HuH-7.5 (cell line): ENCODE data around the gene CELF4.

Experiments used
- DNase-seq: peaks from one replicate; pipeline ENCODE4 v3.0.0; 2011; ENCODE audit warnings: low spot score

CELF4 gene

DNA sequence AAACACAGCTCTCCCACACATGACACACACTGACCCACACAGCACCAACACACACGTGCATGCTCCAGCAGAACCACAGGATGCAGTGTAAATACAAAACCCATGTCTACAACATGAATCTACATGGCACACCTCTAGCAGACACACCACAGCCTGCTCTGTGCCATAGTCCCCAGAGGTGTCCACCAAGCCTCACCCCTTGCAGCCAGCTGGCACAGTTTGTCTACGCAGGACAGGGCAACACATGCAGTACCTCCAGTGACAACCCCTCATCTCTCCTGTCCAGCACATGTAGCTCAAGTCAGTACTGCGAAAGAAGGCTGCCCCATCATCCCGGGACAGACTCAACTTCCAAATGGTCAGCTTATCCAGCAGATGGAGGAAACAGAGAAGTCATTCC is 18.9 kb downstream of the CELF4 start:
- no peak for DNase-seq

DNA sequence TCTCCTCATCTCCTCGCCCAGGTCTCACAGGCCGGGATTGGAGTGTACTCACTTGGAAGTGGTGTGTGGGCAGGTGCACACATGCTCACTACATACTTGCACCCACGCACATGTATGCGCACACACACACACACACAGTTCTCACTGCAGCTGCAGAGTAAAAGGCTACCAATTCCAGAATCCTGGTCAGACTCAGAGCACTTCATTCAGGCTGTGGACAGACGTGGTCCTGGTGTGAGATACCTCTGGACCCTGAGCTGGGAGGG is 19.4 kb downstream of the CELF4 start:
- DNase-seq, result no peak

DNA sequence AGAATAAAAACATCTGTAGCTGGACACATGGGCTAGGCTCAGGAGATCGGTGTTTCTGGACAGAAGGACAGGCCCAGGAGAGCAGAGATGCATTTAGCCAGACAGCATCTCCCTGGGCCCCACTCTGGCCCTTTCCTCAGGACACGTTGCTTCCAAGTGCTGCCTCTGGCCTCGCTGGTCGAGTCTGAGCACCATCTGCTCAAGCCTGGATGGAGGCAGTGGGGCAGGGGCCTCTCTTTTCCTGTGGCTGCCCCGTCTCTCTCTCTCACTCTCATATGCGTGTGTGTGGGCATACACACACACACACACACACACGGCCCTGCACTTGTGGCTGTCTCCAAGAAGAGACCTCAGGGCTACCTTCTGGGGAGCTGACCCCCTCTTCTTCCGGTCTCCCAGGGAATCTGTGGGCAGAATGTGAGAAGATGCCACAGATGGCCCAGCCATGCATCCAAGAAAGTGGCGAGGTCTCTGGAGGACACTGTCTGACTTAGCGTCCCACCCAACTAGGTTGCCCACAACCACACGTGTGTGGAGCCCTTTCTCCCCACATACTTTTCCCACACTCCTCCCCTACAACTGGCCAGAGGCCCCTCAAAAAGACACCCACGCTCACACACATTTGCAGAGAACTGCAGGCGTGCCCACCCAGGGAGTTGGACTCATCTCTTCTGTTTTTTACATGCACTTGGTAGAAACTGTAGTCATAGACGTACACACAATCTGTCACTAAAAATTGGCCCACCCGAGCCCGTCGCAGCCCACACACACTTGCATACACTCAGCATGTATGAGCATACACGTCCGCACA is 19.9 kb downstream of the CELF4 start:
- DNase-seq, result no peak

DNA sequence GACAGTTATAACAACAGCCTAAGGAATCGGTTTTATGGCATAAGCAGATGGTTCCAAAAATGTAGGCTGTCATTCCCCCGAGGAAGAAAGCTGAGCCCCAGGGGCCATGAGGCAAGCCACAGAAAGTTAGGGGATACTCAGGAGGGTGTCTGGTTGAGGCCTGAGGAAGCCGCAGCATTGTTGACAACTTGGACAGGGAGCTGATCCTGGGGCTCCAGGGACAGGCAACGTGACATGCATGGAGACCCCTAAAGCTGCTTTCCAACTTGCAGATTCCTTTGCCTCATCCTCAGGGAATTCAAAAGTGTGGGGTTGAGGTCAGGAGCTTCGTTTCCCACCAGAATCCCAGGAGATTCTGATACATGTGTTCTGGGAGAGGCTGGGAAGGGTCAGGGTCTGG is 20.9 kb downstream of the CELF4 start:
- DNase-seq, result no peak

DNA sequence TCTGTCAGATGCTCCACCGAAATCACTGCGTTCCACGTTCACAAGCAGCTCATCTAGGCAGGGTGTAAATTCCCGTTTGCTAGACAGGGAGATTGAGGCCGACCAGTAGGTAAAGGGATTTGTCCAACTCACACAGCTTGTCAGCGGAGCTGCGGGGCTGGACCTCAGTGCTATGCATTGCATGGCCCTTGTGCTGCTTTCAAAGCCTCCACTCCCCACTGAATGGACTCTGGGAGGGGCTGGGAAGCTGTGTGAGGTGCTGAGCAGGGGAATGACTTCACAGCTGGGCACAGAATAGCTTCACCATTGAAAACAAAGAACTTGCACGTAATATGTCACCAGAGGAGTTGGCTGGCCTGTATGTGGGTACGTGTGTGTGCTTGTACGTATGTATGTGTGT is 21.4 kb downstream of the CELF4 start:
- no peak for DNase-seq

DNA sequence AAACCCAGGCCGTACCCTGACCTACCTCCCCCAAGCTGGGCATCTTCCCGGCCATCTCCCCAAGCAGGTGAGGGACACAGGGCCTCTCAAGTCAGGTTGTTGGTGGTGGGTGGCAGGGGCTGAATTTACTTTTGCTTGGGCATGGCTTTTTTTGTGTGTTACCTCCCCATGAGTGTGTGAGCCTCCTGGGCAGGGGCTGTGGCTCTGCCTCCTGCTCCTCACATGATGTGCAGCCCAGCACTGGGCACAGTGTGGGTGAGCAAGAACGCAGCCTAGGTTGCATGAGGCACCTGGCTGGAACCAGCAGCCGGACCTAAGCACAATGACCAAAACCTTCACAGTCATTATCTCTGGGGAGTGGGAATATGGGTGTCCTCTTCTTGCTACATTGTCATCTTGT is 22.3 kb downstream of the CELF4 start:
- no peak for DNase-seq

DNA sequence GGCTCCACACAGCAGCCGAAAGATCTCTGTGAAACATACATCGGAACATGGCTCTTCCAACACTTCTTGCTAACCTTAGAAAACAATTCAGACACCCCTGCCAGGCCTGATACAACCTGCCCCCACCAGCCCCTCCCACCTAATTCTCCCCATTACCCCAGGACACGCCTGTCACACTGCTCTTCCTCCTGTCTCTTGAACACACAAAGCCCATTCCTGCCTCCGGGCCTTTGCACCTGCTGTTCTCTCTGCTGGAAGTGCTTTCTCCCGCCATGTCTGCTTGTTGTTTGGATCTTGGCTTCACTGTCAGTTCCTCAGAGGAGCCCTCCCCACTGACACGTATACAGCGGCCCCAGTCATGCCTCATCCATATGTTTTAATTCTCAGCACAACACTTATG is 24.1 kb downstream of the CELF4 start:
- no peak for DNase-seq

DNA sequence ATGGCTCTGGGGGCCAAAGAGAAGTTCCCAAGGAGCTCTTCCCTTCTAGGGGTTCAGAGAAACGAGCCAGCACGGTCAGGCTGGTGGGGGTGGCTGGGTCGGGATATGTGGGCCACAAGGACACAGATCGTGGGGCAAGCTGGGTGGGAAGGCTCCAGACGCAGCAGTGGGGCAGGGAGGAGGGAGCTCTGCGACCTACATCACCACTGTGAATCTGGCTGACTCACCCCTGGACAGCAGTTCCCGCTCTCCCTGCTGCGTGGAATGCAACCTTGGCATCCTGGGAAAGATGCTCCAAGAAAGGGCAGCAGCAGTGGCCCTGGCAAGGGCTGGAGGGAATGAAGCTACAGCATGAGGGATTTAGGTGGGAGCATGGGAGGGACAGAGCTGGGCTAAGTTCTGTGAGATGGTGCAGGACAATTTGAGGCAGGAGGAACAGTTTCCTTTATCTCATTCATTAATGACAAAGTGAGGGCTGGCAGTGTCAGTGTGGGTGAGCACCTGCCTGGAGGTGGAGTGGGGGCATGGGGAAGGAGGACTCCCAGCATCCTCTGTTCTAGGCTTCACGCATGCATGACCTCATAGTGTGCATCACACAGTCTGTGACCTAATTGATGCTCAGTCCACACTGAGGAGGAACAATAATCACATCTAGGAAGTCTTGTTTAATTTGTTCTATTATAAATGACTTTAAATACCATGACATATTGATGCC is 25.0 kb downstream of the CELF4 start:
- no peak for DNase-seq

DNA sequence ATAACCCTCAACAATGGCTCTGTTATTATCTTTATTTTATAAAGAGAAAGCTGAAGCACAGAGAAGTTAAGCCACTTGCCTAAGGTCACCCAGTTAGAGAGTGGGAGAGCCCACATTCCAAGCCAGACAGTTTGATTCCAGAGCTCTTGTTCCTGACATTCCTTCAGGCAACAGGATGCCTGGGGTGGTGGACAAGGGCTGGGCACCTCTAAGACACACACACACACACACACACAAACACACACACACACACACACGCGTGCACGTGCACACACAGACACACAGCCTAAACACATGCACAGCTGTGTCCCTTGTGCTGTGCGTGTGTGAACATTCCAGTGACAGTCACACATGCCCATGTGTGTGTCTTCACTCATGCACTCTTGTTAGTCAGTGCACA is 26.4 kb downstream of the CELF4 start:
- DNase-seq, result no peak

DNA sequence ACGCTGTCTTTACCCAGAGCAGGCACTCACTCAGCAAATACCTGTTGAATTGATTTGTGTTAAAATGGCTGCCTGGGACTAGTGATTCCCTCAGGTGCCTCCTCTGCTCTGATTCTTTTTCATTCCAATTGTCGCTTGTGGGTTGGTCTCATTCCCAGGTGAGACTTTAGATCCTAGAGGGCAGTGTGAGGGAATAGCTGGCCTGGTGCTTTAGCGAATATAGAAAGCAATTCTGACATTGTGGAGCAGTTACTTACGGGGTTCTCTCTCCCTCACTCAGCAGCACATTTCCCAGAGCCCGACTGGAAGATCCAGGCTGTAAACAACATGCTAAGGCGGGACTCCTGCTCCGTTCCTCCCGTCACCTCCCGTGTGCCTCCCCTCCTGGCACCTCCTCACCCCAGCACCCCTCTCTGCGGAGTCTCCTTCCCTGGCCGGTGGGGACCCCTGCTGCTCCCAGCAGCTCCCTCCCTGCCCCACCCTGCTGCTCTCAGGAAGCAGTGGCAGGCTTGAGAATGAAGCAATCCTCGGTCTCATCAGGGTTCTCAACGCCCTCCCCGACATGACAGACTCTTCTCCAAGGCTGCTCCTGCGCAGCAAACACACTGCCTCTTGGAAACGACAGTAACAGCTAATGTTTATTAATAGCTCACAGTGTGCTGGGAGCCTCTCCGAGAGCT is 26.9 kb downstream of the CELF4 start:
- no peak for DNase-seq

DNA sequence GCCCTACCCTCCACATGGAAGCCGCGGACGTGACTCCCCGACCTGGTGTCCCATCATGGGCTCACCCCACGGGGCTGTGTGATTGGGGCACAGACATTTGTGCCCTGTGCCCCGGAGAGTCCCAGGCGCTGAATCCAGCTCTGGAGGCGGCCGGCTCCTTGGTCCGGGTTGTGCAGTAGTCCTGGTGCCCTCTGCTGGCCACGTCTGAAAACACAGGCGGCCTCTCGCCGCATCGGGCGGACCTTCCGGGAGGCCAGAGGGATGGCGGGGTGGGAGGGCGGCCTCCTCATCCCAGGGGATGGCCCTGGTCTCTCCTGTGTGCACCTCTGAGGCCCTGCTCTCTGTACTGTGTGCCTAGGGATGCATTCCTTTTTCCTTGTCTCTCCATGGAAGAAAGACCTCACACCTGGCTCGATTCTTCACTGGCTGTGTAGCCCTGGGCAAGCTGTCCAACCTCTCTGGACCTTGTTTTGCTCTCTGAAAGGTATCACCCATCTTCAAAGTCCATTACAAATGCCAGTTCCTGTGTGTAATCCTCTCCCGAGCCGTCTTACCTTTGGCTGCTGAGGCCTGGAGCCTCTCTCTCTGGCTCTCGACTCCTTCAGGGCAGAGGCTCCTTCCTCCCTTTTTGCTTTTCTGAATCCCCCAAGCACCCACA is 27.6 kb downstream of the CELF4 start:
- DNase-seq, result peak; percentile 72

DNA sequence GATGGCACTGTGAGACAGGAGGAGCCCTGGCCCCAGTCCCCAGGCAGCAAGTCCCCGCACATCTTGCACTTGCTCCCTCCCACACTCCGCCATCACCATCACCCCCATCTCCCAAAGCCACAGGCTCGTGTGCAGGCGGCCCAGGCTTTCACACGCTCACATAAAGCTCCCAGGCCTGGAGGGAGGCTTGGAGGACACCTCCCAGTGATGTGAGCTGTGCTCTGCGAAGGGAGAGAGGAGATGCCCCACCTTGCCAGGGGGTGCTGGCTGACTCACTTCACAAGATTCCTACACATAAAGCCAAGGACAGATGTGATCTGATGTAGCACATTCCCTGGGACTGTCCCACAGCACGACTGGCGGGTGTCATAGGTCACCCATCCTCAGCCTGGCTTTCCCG is 28.9 kb downstream of the CELF4 start:
- DNase-seq, result no peak

DNA sequence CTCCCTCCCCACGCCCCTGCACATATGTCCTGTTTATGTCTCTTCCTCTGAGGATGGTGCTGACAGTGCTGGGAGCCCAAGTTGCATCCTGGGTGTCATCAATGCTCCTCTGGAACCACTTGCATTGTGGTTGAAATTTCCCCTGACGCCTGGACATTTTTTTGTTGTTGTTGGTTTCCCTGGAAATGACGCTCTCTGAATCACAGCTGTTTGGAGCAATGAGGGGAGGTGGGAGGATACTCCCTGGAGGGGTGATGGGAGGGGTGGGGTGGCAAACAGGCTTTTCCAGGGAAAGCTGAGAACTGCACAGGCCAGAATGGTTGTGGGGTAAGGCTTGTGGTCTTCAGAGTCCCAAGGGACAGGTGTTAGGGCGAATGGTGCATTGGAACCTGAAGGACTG is 29.6 kb downstream of the CELF4 start:
- DNase-seq, result no peak

DNA sequence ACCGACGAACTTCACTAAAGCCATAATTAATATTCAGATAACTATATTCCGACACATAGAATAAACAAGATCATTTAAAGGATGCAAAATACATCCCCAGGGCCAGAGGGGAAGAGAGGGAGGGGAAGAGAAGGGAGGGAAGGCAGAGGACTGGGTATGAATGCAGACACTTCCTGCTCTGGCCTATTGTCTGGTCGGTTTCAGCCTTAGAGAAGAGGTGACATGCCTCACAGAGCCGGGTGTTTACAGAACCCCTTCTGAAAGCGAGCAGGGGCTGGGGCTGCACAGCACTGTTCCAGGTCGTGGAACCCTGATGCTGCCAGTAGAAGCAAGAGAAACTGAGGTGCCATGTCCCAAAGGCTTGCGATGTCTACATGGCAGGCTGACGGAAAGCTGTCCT is 31.0 kb downstream of the CELF4 start:
- no peak for DNase-seq

DNA sequence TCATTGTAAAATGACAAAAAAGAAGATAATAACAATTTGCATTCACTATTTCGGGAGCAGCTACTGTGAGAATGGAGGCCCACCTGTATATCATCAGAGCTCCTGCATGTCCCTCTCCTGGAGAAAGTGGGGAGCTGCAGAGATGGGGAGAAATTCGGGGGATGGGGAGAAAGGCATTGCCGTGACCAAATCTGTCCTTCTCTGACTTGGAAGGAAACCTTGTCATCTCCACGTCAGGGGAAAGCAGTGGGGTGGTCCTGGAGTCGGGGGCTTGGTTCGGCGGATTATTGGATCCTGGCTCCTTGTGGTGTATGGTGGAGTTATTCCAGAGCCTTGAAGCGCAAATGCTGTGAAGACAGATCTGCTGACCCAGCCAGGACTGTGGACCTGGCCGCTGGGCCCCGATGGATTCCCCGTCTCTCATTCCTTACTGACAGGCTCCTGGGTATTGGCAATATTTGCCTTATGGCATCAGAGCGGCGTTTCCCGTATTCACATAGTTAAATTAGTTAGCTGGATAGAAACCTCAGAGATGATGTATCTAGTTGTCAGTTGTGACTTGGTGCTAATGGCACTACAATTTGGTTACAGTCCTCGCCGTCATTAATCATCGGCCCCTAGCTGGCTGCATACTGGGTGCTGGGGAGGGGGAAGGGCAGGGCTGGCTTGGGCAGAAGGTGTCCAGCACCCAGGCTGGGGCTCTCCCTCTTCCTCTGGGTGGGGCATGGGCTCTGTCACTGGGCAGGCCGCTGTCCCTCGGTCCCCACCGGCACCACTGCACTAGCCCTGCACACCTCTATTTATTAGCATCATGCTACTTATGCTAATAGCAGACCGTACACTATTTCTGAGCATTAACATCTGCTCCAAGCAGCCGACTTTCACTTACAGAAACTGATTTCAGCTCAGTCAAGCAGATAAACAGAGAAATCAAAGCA is 31.7 kb downstream of the CELF4 start:
- DNase-seq, result no peak

DNA sequence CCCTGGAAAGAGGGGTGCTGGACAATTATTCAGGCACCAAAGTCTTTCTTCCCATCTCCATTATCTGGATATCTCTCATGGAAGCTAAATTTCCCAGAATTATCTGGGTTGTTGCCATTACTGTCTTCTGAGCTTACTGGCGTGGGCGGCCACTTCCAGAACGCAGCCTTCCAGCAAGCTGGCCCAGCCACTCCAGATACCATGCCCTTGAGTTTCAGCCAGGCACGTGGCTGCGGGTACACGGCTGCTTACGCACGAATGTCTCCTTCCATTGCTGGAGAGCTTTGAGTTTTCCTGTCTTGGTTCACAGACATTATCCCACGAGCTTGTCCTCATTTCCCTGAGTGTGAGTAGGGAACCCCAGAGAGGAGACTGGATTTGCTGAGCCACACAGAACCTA is 32.7 kb downstream of the CELF4 start:
- DNase-seq, result no peak

DNA sequence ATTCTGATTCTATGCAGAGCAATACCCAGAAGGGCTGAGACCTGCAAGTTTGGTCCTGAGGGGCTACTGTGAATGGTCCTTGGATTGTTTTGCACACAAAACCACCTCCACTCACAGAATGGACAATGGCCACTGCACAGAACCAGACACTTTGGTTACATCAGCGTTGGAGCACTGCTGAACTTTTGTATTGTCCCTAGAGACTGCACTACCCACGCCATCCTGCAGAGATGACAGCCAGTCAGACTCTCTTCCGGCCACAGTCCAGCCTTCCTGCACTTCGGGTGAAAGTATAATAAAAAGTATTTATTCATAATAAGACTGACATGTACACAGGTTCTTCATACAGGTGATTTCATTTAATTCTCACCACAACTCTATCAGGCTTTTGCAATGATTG is 35.7 kb downstream of the CELF4 start:
- DNase-seq, result no peak

DNA sequence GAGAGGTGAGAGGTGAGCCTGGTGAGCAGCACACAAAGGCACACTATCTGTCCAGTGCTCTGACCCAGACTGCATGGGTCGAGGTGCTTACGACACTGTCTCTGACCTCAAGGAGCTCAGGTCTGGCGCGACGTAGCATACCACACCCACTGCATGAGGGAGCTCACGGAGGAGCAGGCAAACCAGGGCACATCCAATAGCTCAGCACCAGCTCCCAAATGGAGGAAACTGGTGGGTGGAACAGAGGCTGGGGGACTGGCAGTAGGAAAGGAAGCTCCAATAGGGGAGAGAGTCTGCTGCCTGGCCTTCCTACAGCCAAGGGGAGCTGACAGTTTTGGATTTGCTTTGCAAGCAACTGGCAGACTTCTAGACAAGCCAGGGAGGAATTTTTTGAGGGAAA is 36.3 kb downstream of the CELF4 start:
- DNase-seq, result no peak

DNA sequence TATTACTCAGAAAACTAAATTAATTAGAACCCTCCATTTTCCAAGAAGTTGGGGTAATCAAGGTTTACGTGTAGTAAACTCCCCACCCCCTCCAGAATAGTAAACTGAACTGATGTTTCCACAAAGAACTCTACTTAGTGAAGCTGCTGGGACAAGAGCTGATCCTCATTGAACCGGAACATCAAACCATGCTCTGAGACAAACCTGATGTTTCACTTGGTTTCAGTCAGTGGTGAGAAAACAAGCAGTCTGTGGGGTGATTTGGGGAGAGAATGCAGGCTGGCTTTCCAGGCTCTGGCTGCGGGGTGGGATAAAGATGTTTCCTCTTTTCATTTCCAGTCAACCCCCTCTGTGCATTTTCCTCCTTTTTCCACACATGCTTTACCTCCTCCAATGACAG is 38.2 kb downstream of the CELF4 start:
- no peak for DNase-seq

DNA sequence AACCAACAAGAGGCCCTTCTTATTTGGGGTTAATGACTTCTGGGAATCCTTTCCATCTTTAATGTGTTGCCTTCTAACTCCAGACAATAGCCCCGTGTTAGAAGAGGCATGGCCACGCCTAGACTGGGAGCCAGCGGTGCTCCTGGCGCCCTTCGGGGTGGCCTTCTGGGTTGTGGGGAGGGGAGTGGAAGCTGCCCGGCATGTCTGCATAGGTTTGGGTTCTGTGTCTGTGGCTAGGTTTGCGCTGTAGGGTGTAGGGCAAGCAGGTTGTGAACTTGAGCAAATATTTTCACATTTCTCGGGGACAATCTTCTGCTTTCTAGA is 40.4 kb downstream of the CELF4 start:
- DNase-seq, result no peak

DNA sequence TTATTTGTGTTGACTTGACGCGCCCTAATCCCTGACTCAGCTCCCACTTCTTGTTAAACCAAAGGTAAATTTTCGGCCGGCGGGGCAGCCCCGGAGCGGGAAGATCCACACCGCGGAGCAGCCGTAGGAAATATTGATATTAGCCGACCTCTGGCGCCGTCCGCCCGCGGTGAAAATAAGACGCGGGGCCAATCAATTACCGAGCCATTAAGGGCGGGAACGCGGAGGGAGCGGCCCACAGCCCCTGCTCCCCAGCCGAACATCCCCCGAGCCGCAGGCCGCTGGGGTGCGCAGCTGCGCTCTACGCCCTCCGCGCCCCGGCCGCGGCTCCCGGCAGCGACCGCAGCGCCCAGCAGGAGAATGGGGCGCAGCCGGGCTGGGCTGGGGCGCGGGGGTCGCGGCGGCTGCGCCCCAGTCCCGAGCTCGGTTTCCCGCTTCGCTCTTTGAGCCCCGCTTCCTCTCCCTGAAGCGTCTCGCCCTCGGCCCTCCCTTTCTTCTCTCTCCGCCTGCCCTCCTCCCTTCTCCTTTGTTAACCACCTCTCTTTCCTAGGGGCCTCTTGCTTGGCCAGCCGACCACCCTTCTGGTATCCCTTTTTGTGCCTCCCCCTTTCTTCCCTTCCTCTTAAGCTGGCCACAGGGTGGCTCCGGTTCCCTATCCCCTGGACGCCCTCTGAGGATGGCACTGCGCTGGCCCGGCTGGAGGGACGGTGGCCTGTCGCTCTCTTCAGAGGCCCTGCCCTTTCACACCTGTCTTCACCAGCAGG is 40.9 kb downstream of the CELF4 start:
- DNase-seq, result no peak
